ENCODE data around the gene SH2D5. TPM values are rescaled to one million over a fixed set of nuclear protein-coding genes. Genes with fewer than 3 reads are reported as not detected.

Gene SH2D5
- total RNA-seq, 1 experiment from 2014 or later: 10.4 TPM

GRCh38 chr1:20723537-20724363, 8.8 kb downstream of the SH2D5 start:
- H3K79me2 ChIP-seq (ENCODE audit: insufficient read depth, low read length): no peaks in the 10 kb centered on the region
- H3K9ac ChIP-seq (ENCODE audit: low read length): no peak overlapping the region
- BruUV-seq (replicated peaks): no TSS peak
- H2AFZ ChIP-seq (ENCODE audit: low read depth, low read length, poor library complexity, severe bottlenecking): no peak overlapping the region
- H3K4me3 ChIP-seq (replicated peaks in 1 of 2; ENCODE audit: low read depth in 1 of 2, low read length in 2 of 2): no peak overlapping the region
- intact Hi-C loops (cut with micrococcal nuclease): no loop called here
- no peak for TF ChIP-seq TCF7L2 (IDR thresholded peaks at IDR 0.05; ENCODE audit: borderline replicate concordance, extremely low read depth, insufficient read depth, insufficient read length)
- TF ChIP-seq FOSL1 (IDR thresholded peaks at IDR 0.05; ENCODE audit: low read depth): no peak
- TF ChIP-seq, protein P1, sequence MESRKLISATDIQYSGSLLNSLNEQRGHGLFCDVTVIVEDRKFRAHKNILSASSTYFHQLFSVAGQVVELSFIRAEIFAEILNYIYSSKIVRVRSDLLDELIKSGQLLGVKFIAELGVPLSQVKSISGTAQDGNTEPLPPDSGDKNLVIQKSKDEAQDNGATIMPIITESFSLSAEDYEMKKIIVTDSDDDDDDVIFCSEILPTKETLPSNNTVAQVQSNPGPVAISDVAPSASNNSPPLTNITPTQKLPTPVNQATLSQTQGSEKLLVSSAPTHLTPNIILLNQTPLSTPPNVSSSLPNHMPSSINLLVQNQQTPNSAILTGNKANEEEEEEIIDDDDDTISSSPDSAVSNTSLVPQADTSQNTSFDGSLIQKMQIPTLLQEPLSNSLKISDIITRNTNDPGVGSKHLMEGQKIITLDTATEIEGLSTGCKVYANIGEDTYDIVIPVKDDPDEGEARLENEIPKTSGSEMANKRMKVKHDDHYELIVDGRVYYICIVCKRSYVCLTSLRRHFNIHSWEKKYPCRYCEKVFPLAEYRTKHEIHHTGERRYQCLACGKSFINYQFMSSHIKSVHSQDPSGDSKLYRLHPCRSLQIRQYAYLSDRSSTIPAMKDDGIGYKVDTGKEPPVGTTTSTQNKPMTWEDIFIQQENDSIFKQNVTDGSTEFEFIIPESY (IDR thresholded peaks at IDR 0.05; ENCODE audit: extremely low read depth, insufficient replicate concordance, low read length): no peak
- TF ChIP-seq SP1 (IDR thresholded peaks at IDR 0.05; ENCODE audit: low read depth): no peak
- no peak for TF ChIP-seq CBX3 (IDR thresholded peaks at IDR 0.05; ENCODE audit: low read depth)
- TF ChIP-seq CTCF (IDR thresholded peaks at IDR 0.05 in 2 of 3, conservative IDR thresholded peaks at IDR 0.05 in 1 of 3; ENCODE audit: borderline replicate concordance in 1 of 3, insufficient read depth in 1 of 3, low read depth in 2 of 3, low read length in 2 of 3): no peak
- no peak for TF ChIP-seq RAD21 (IDR thresholded peaks at IDR 0.05; ENCODE audit: low read depth)
- TF ChIP-seq, protein P2, sequence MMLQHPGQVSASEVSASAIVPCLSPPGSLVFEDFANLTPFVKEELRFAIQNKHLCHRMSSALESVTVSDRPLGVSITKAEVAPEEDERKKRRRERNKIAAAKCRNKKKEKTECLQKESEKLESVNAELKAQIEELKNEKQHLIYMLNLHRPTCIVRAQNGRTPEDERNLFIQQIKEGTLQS (IDR thresholded peaks at IDR 0.05): no peak
- no peak for TF ChIP-seq ZNF274 (IDR thresholded peaks at IDR 0.05; ENCODE audit: low read depth, low read length)
- no peak for TF ChIP-seq ZFX (IDR thresholded peaks at IDR 0.05)
- no peak for TF ChIP-seq EZH2 (IDR thresholded peaks at IDR 0.05)
- TF ChIP-seq SIN3A (IDR thresholded peaks at IDR 0.05; ENCODE audit: low read depth): no peak
- no peak for TF ChIP-seq MAX (IDR thresholded peaks at IDR 0.05)
- no peak for TF ChIP-seq CEBPB (IDR thresholded peaks at IDR 0.05; ENCODE audit: low read depth)
- TF ChIP-seq EGR1 (IDR thresholded peaks at IDR 0.05; ENCODE audit: low read depth): no peak
- H3K9me3 ChIP-seq (ENCODE audit: control insufficient read depth in 1 of 2, insufficient read depth in 1 of 2, low read depth in 1 of 2, low read length in 2 of 2): no peaks in the 10 kb centered on the region
- RAD21 ChIA-PET (ENCODE audit: low non-redundant PET in 1 of 2, low total read pairs in 2 of 2, uncharacterized antibody in 2 of 2, unreplicated experiment in 2 of 2): no interaction called here
- ATAC-seq: no peak
- POLR2A ChIA-PET: no interaction called here
- CTCF ChIA-PET: no interaction called here
- no peaks in the 10 kb centered on the region for H4K20me1 ChIP-seq (ENCODE audit: insufficient read depth)
- no peak overlapping the region for H3K27ac ChIP-seq (ENCODE audit: low read depth, low read length)
- H3K36me3 ChIP-seq (ENCODE audit: control insufficient read depth in 1 of 2, insufficient read depth in 2 of 2, low read length in 2 of 2): no peaks in the 10 kb centered on the region
- no peak overlapping the region for H3K4me2 ChIP-seq (ENCODE audit: low read length)
- no peaks in the 10 kb centered on the region for H3K27me3 ChIP-seq (ENCODE audit: insufficient read depth, low read length)
- H3K4me1 ChIP-seq (ENCODE audit: control insufficient read depth in 1 of 2, insufficient read depth in 2 of 2, low read length in 2 of 2): peaks cover 0 to 26% of the 10 kb centered on the region in 2 experiments; a peak in 3 of 4 replicates
- DNase-seq (ENCODE audit: low read depth, low spot score): no peak
- H3K9me2 ChIP-seq (ENCODE audit: insufficient read depth): no peaks in the 10 kb centered on the region
